ENCODE results near the gene EFNA1.

EFNA1 gene

DNA sequence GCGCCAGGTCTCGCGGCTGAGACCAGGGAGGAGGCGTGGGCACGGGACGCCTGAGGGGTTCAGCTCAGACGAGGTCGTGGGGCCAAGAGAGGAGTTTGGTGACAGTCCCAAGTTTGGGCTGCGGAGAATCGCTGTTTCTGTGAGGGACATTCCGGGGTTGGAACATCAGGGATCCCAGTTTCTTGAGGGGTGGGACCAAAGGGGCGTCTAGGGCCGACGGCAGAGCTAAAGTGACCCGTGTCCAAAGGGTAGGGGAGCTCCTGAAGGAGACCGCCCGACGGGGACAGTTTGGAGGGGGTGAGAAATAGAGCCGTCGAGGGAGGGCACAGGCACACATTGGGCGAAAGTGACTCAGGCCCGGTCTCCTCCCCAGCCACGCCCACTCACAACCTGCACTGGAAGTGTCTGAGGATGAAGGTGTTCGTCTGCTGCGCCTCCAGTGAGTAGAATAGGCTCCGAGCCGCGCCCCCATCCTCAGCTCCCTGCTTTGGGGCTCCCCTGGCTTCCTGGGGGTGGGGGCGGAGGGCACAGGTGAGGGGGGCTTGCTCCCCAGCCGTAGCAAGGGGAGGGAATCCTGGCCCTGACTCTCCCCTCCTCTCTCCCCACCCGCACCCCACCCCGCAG is 42.1 kb upstream of the EFNA1 start (continued):
- TF ChIP-seq MZF1 (tag by site-specific recombination; IDR thresholded peaks at IDR 0.05; ENCODE audit: borderline replicate concordance), result no peak
- TF ChIP-seq ZNF138 (tag by site-specific recombination; IDR thresholded peaks at IDR 0.05; ENCODE audit: borderline replicate concordance), result no peak
- TF ChIP-seq, protein P1, sequence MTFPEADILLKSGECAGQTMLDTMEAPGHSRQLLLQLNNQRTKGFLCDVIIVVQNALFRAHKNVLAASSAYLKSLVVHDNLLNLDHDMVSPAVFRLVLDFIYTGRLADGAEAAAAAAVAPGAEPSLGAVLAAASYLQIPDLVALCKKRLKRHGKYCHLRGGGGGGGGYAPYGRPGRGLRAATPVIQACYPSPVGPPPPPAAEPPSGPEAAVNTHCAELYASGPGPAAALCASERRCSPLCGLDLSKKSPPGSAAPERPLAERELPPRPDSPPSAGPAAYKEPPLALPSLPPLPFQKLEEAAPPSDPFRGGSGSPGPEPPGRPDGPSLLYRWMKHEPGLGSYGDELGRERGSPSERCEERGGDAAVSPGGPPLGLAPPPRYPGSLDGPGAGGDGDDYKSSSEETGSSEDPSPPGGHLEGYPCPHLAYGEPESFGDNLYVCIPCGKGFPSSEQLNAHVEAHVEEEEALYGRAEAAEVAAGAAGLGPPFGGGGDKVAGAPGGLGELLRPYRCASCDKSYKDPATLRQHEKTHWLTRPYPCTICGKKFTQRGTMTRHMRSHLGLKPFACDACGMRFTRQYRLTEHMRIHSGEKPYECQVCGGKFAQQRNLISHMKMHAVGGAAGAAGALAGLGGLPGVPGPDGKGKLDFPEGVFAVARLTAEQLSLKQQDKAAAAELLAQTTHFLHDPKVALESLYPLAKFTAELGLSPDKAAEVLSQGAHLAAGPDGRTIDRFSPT (tag by site-specific recombination; IDR thresholded peaks at IDR 0.05), result no peak; the same call in none of the 2 replicates
- TF ChIP-seq ZNF596 (tag by site-specific recombination; IDR thresholded peaks at IDR 0.05), result 0 out of 2 replicates have a peak, but pooled peaks have one; percentile 9
- TF ChIP-seq SP7 (tag by site-specific recombination; IDR thresholded peaks at IDR 0.05), result peak; percentile 30; the same call in 1 of the 2 replicates
- TF ChIP-seq, protein P2, sequence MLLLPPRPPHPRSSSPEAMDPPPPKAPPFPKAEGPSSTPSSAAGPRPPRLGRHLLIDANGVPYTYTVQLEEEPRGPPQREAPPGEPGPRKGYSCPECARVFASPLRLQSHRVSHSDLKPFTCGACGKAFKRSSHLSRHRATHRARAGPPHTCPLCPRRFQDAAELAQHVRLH (tag by site-specific recombination; IDR thresholded peaks at IDR 0.05), result no peak
- 0 out of 2 replicates have a peak, but pooled peaks have one; percentile 3 for TF ChIP-seq ZEB2 (tag by site-specific recombination; IDR thresholded peaks at IDR 0.05)
- TF ChIP-seq, protein P3, sequence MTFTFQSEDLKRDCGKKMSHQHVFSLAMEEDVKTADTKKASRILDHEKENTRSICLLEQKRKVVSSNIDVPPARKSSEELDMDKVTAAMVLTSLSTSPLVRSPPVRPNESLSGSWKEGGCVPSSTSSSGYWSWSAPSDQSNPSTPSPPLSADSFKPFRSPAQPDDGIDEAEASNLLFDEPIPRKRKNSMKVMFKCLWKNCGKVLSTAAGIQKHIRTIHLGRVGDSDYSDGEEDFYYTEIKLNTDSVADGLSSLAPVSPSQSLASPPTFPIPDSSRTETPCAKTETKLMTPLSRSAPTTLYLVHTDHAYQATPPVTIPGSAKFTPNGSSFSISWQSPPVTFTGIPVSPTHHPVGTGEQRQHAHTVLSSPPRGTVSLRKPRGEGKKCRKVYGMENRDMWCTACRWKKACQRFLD (tag by site-specific recombination; IDR thresholded peaks at IDR 0.05), result no peak
- TF ChIP-seq, protein P4, sequence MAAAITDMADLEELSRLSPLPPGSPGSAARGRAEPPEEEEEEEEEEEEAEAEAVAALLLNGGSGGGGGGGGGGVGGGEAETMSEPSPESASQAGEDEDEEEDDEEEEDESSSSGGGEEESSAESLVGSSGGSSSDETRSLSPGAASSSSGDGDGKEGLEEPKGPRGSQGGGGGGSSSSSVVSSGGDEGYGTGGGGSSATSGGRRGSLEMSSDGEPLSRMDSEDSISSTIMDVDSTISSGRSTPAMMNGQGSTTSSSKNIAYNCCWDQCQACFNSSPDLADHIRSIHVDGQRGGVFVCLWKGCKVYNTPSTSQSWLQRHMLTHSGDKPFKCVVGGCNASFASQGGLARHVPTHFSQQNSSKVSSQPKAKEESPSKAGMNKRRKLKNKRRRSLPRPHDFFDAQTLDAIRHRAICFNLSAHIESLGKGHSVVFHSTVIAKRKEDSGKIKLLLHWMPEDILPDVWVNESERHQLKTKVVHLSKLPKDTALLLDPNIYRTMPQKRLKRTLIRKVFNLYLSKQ (tag by site-specific recombination; IDR thresholded peaks at IDR 0.05; ENCODE audit: borderline replicate concordance), result no peak
- peak; percentile 86 for TF ChIP-seq ZBTB48 (tag by site-specific recombination; IDR thresholded peaks at IDR 0.05)
- peak; percentile 76 for TF ChIP-seq GLIS2 (tag by site-specific recombination; IDR thresholded peaks at IDR 0.05)
- TF ChIP-seq, protein P5, sequence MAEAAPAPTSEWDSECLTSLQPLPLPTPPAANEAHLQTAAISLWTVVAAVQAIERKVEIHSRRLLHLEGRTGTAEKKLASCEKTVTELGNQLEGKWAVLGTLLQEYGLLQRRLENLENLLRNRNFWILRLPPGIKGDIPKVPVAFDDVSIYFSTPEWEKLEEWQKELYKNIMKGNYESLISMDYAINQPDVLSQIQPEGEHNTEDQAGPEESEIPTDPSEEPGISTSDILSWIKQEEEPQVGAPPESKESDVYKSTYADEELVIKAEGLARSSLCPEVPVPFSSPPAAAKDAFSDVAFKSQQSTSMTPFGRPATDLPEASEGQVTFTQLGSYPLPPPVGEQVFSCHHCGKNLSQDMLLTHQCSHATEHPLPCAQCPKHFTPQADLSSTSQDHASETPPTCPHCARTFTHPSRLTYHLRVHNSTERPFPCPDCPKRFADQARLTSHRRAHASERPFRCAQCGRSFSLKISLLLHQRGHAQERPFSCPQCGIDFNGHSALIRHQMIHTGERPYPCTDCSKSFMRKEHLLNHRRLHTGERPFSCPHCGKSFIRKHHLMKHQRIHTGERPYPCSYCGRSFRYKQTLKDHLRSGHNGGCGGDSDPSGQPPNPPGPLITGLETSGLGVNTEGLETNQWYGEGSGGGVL (tag by site-specific recombination; IDR thresholded peaks at IDR 0.05), result peak; percentile 81
- no peak for TF ChIP-seq OSR2 (tag by site-specific recombination; IDR thresholded peaks at IDR 0.05)
- TF ChIP-seq, protein P6, sequence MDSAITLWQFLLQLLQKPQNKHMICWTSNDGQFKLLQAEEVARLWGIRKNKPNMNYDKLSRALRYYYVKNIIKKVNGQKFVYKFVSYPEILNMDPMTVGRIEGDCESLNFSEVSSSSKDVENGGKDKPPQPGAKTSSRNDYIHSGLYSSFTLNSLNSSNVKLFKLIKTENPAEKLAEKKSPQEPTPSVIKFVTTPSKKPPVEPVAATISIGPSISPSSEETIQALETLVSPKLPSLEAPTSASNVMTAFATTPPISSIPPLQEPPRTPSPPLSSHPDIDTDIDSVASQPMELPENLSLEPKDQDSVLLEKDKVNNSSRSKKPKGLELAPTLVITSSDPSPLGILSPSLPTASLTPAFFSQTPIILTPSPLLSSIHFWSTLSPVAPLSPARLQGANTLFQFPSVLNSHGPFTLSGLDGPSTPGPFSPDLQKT (IDR thresholded peaks at IDR 0.05; ENCODE audit: borderline replicate concordance, low read depth, low read length), result no peak
- TF ChIP-seq, protein P7, sequence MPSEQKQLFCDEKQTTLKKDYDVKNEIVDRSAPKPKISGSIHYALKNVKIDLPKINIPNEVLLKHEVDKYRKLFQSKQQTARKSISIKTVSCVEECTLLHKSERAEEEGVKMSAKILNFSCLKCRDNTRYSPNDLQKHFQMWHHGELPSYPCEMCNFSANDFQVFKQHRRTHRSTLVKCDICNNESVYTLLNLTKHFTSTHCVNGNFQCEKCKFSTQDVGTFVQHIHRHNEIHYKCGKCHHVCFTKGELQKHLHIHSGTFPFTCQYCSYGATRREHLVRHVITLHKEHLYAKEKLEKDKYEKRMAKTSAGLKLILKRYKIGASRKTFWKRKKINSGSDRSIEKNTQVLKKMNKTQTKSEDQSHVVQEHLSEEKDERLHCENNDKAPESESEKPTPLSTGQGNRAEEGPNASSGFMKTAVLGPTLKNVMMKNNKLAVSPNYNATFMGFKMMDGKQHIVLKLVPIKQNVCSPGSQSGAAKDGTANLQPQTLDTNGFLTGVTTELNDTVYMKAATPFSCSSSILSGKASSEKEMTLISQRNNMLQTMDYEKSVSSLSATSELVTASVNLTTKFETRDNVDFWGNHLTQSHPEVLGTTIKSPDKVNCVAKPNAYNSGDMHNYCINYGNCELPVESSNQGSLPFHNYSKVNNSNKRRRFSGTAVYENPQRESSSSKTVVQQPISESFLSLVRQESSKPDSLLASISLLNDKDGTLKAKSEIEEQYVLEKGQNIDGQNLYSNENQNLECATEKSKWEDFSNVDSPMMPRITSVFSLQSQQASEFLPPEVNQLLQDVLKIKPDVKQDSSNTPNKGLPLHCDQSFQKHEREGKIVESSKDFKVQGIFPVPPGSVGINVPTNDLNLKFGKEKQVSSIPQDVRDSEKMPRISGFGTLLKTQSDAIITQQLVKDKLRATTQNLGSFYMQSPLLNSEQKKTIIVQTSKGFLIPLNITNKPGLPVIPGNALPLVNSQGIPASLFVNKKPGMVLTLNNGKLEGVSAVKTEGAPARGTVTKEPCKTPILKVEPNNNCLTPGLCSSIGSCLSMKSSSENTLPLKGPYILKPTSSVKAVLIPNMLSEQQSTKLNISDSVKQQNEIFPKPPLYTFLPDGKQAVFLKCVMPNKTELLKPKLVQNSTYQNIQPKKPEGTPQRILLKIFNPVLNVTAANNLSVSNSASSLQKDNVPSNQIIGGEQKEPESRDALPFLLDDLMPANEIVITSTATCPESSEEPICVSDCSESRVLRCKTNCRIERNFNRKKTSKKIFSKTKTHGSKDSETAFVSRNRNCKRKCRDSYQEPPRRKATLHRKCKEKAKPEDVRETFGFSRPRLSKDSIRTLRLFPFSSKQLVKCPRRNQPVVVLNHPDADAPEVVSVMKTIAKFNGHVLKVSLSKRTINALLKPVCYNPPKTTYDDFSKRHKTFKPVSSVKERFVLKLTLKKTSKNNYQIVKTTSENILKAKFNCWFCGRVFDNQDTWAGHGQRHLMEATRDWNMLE (tag by site-specific recombination; conservative IDR thresholded peaks at IDR 0.05; ENCODE audit: low read depth), result no peak
- 0 out of 2 replicates have a peak, but pooled peaks have one; percentile 20 for TF ChIP-seq ZNF24 (tag by site-specific recombination; IDR thresholded peaks at IDR 0.05)
- no peak for TF ChIP-seq ZBTB8A (tag by site-specific recombination; IDR thresholded peaks at IDR 0.05)
- TF ChIP-seq, protein P8, sequence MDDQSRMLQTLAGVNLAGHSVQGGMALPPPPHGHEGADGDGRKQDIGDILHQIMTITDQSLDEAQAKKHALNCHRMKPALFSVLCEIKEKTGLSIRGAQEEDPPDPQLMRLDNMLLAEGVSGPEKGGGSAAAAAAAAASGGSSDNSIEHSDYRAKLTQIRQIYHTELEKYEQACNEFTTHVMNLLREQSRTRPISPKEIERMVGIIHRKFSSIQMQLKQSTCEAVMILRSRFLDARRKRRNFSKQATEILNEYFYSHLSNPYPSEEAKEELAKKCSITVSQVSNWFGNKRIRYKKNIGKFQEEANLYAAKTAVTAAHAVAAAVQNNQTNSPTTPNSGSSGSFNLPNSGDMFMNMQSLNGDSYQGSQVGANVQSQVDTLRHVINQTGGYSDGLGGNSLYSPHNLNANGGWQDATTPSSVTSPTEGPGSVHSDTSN (CRISPR knock-in tag; IDR thresholded peaks at IDR 0.05), result no peak
- TF ChIP-seq ZNF223 (tag by site-specific recombination; IDR thresholded peaks at IDR 0.05), result peak; percentile 94
- peak; percentile 12 for TF ChIP-seq SP3 (tag by site-specific recombination; IDR thresholded peaks at IDR 0.05)
- TF ChIP-seq ZNF830 (tag by site-specific recombination; IDR thresholded peaks at IDR 0.05; ENCODE audit: low read depth), result no peak
- TF ChIP-seq SALL2 (tag by site-specific recombination; IDR thresholded peaks at IDR 0.05; ENCODE audit: borderline replicate concordance), result no peak

All from HEK293 (cell line).